GM12872 (cell line): Measurements from ENCODE around the gene BRD8.

Source experiments
- TF ChIP-seq, protein P1 (sequence below): IDR thresholded peaks from 3 replicates; pipeline ENCODE4 v1.5.1; 2011; ENCODE audit warnings: low read depth, mild to moderate bottlenecking, low read length, moderate library complexity; ENCODE audit not compliant: insufficient read depth

Gene BRD8

GRCh38 chr5:138210985-138211384, 32.6 kb upstream of the BRD8 start:
- TF ChIP-seq, protein P1, sequence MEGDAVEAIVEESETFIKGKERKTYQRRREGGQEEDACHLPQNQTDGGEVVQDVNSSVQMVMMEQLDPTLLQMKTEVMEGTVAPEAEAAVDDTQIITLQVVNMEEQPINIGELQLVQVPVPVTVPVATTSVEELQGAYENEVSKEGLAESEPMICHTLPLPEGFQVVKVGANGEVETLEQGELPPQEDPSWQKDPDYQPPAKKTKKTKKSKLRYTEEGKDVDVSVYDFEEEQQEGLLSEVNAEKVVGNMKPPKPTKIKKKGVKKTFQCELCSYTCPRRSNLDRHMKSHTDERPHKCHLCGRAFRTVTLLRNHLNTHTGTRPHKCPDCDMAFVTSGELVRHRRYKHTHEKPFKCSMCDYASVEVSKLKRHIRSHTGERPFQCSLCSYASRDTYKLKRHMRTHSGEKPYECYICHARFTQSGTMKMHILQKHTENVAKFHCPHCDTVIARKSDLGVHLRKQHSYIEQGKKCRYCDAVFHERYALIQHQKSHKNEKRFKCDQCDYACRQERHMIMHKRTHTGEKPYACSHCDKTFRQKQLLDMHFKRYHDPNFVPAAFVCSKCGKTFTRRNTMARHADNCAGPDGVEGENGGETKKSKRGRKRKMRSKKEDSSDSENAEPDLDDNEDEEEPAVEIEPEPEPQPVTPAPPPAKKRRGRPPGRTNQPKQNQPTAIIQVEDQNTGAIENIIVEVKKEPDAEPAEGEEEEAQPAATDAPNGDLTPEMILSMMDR, result no peak

DNA sequence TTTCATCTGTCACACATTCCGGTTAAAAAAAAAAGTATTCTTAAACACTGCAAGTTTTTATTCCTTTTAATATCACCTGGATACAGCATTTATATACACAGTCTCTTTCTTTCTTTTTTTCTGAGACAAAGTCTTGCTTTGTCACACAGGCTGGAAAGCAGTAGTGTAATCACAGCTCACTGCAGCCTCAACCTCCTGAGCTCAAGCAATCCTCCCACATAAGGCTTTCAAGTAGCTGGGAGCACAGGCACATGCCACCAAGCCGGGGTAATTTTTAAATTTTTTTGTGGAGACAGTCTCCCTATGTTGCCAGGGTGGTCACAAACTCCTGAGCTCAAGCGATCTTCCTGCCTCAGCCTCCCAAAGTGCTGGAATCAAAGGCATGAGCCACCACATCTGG, 14.4 kb upstream of the BRD8 start:
- TF ChIP-seq, protein P1, result no peak

- TF ChIP-seq, protein P1, result no peak
These were observed 10.2 kb upstream of the BRD8 start for GRCh38 chr5:138188626-138189025.

GRCh38 chr5:138186002-138186447, 7.6 kb upstream of the BRD8 start:
- TF ChIP-seq, protein P1, result no peak

DNA sequence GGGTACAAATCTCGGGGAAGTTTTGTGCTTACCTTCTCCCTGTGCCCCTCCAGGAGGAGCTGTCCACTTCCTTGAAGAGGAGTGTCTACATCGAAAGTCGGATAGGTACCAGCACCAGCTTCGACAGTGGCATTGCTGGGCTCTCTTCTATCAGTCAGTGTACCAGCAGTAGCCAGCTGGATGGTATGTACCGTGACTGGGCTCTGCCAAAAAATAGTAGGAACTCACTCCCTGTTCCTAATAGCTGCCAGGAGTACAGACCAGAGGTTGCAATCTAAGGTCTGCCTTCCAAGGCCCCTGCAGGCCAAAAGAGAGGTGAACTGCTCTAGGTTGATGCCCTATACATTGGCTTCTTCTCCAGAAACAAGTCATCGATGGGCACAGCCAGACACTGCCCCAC, 4.4 kb upstream of the BRD8 start:
- TF ChIP-seq, protein P1, result no peak

DNA sequence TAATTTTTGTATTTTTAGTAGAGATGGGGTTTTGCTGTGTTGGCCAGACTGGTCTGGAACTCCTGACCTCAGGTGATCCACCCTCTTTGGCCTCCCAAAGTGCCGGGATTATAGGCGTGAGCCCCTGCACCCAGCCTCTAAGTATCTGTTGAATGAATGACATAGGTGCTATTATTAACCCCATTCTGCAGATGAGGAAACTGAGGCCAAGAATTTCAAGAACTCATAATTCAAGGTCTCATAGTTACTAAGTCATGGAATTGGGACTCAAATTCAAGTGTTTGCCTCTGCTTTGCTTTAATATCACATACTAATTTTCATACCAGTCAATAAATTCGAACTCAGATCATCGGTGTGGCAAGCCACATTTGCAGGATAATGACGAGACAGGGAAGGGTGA, 2.4 kb upstream of the BRD8 start:
- TF ChIP-seq, protein P1, result no peak

DNA sequence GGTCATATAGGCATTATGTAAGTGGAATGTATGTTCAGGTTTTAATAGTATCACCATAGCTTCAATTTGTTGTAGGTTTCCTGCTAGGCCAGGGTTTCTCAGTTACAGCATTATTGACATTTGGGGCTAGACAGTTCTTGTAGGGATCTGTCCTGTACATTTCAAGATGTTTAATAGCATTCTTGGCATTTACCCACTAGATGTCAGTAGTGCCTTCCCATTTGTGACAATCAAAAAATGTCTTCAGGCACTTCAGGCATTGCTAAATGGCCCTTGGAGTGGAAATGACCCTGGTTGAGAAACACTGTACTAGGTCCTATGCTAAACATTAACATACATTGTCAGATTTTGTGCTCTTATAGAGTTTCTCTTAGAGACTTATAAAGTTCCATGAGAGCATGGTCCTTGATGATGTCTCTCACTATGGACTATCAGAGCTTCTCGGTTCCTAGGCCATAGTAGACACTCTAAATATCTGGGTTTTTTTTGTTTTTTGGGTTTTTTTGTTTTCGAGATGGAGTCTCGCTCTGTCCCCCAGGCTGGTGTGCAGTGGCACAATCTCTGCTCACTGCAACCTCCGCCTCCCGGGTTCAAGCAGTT, 1.9 kb upstream of the BRD8 start:
- TF ChIP-seq, protein P1, result peak; percentile 70
